GM18870 (cell line): Measurements from ENCODE around the gene CCDC170.

Source experiments
- ATAC-seq: cut with Tn5 transposase; IDR thresholded peaks from one replicate; pipeline ENCODE4 v1.9.1; 2021; ENCODE audit warnings: moderate library complexity; ENCODE audit not compliant: unreplicated experiment

CCDC170 gene

GRCh38 chr6:151647976-151648639, 154.3 kb downstream of the CCDC170 start:
- no peak for ATAC-seq

GRCh38 chr6:151649835-151650234, 156.0 kb downstream of the CCDC170 start:
- no peak for ATAC-seq

- no peak for ATAC-seq
Measured at GRCh38 chr6:151651639-151652038, 157.8 kb downstream of the CCDC170 start.

GRCh38 chr6:151652325-151652724, 158.5 kb downstream of the CCDC170 start:
- ATAC-seq = no peak

GRCh38 chr6:151655099-151655498, 161.3 kb downstream of the CCDC170 start:
- ATAC-seq = no peak

GRCh38 chr6:151656392-151656791, 162.6 kb downstream of the CCDC170 start:
- no peak for ATAC-seq

- ATAC-seq = no peak
Measured at GRCh38 chr6:151658091-151658490, 164.3 kb downstream of the CCDC170 start.

- ATAC-seq = no peak
Measured at GRCh38 chr6:151659212-151659611, 165.4 kb downstream of the CCDC170 start.

- no peak for ATAC-seq
Measured at GRCh38 chr6:151661509-151661908, 167.7 kb downstream of the CCDC170 start.

GRCh38 chr6:151661928-151662327, 168.1 kb downstream of the CCDC170 start:
- ATAC-seq = no peak

- no peak for ATAC-seq
Measured at GRCh38 chr6:151663559-151663958, 169.7 kb downstream of the CCDC170 start.

GRCh38 chr6:151664390-151664789, 170.6 kb downstream of the CCDC170 start:
- no peak for ATAC-seq

- ATAC-seq = no peak
Measured at GRCh38 chr6:151665329-151665728, 171.5 kb downstream of the CCDC170 start.

- ATAC-seq = no peak
Measured at GRCh38 chr6:151666526-151666925, 172.7 kb downstream of the CCDC170 start.

- ATAC-seq = no peak
Measured at GRCh38 chr6:151669208-151669560, 175.4 kb downstream of the CCDC170 start.

- no peak for ATAC-seq
Measured at GRCh38 chr6:151670116-151670515, 176.3 kb downstream of the CCDC170 start.
